HepG2 (cell line): ENCODE data around the gene MIF4GD. TPM values are rescaled to one million over a fixed set of nuclear protein-coding genes. Genes with fewer than 3 reads are reported as not detected.
A peak's percentile ranks its signal among the peaks of the same experiment; 100 is the strongest.

ENCODE experiments used
- TRIM24 ChIP-seq: sonication (generic); formaldehyde crosslinking; IDR thresholded peaks from 2 replicates; pipeline ENCODE4 v1.8.0; 2022; ENCODE audit warnings: mild to moderate bottlenecking, missing genetic modification reagents
- ZFP36L2 ChIP-seq: sonication (generic); formaldehyde crosslinking; IDR thresholded peaks from 2 replicates; pipeline ENCODE4 v1.4.0; 2020; ENCODE audit warnings: missing genetic modification reagents
- ZNF331 ChIP-seq: sonication (generic); formaldehyde crosslinking; IDR thresholded peaks from 2 replicates; pipeline ENCODE4 v1.4.0; 2020; ENCODE audit warnings: missing genetic modification reagents
- polyA plus RNA-seq, 8 experiments: library from polyadenylated mRNA; depleted of rRNA in 3 of 8; stranded (reverse) in 7 of 8; unstranded in 1 of 8; fragments of >200 nt; fragmentation: Illumina TruSeq in 4 of 8; extraction: Trizol in 4 of 8; gene quantifications; 2 replicates each; pipeline versions ENCODE4 v1.2.1 to v1.2.3, GENCODE V29; 2011 to 2016; ENCODE audit warnings: low read depth in 4 of 8, missing spikeins in 1 of 8, mixed read lengths in 1 of 8; ENCODE audit not compliant: insufficient read depth in 1 of 8
- total RNA-seq, 5 experiments: library from RNA; depleted of rRNA; stranded (reverse); fragments of >200 nt; fragmentation: Illumina TruSeq; extraction: Trizol; gene quantifications; 2 replicates each; pipeline ENCODE4 v1.2.3, GENCODE V29; 2016; ENCODE audit warnings: low read depth in 1 of 5
- TF ChIP-seq, protein P1 (sequence below): sonication (generic); formaldehyde crosslinking; IDR thresholded peaks from 2 replicates; pipeline ENCODE4 v1.4.0; 2020; ENCODE audit warnings: missing genetic modification reagents
- TF ChIP-seq, protein P2 (sequence below): sonication (generic); formaldehyde crosslinking; IDR thresholded peaks from 2 replicates; pipeline ENCODE4 v1.5.0; 2020; ENCODE audit warnings: mild to moderate bottlenecking, missing genetic modification reagents, borderline replicate concordance

The MIF4GD gene
- total and polyA plus RNA-seq, 2 of the 13 experiments (the other 11 are each of a cell fraction or from before 2014, with no cell fraction given) = 14.0 to 28.0 TPM

DNA sequence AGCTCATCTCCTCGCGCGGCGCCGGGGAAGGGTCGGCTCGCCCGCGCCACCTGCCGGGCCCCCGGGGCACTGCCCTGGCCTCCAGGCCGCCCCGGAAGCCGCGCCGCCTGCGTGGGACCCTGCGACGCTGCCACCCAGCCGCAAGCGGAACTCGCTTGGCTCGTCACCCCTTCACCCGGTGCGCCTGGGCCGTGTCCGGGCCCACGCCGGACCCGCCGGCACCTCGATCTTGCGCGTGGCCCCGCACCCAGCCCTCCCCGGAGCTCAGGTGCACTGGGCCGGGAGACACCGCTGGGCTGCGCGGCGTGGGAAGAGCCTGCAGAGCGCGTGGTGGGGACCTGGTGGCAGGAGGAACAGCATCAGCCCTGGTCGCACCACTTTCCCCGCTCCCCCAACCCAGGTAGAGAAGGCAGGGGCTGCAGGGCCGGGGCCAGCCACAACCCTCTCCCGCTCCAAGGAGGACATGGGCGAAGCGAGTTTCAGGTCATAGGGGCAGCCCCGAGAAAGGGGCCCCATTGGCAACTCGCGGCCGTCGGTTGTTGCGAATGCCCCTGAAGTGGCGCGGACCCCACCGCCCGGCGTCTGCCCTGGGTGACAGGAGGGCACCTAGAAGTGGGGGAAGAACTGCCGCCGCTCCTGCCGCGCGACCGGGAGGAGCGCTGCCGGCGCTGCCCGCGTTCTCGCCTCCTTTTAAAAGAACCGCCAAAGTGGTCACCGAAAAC lies 363 bp upstream of the MIF4GD start (continued):
- TF ChIP-seq, protein P1, sequence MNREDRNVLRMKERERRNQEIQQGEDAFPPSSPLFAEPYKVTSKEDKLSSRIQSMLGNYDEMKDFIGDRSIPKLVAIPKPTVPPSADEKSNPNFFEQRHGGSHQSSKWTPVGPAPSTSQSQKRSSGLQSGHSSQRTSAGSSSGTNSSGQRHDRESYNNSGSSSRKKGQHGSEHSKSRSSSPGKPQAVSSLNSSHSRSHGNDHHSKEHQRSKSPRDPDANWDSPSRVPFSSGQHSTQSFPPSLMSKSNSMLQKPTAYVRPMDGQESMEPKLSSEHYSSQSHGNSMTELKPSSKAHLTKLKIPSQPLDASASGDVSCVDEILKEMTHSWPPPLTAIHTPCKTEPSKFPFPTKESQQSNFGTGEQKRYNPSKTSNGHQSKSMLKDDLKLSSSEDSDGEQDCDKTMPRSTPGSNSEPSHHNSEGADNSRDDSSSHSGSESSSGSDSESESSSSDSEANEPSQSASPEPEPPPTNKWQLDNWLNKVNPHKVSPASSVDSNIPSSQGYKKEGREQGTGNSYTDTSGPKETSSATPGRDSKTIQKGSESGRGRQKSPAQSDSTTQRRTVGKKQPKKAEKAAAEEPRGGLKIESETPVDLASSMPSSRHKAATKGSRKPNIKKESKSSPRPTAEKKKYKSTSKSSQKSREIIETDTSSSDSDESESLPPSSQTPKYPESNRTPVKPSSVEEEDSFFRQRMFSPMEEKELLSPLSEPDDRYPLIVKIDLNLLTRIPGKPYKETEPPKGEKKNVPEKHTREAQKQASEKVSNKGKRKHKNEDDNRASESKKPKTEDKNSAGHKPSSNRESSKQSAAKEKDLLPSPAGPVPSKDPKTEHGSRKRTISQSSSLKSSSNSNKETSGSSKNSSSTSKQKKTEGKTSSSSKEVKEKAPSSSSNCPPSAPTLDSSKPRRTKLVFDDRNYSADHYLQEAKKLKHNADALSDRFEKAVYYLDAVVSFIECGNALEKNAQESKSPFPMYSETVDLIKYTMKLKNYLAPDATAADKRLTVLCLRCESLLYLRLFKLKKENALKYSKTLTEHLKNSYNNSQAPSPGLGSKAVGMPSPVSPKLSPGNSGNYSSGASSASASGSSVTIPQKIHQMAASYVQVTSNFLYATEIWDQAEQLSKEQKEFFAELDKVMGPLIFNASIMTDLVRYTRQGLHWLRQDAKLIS = no peak
- TF ChIP-seq ZNF331 (CRISPR knock-in tag) = 0 out of 2 replicates have a peak, but pooled peaks have one; percentile 10
- TF ChIP-seq ZFP36L2 (CRISPR knock-in tag) = no peak
- TF ChIP-seq, protein P2, sequence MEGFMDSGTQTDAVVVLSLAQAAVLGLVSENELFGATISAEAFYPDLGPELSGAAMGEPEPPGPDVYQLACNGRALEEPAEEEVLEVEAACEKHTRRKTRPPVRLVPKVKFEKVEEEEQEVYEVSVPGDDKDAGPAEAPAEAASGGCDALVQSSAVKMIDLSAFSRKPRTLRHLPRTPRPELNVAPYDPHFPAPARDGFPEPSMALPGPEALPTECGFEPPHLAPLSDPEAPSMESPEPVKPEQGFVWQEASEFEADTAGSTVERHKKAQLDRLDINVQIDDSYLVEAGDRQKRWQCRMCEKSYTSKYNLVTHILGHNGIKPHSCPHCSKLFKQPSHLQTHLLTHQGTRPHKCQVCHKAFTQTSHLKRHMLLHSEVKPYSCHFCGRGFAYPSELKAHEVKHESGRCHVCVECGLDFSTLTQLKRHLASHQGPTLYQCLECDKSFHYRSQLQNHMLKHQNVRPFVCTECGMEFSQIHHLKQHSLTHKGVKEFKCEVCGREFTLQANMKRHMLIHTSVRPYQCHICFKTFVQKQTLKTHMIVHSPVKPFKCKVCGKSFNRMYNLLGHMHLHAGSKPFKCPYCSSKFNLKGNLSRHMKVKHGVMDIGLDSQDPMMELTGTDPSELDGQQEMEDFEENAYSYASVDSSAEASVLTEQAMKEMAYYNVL (CRISPR knock-in tag) = peak; percentile 86
- no peak for TF ChIP-seq TRIM24
